ENCODE data around the gene SDHC.

The SDHC gene

GRCh38 chr1:161314201-161314981 is at the start of gene SDHC:
Gene SDHC (plus strand): TSS chr1:161314381. CDS start chr1:161314406, 25 bp downstream.
- DNase-seq: peak; percentile 85 to 97 (median 90)

DNA sequence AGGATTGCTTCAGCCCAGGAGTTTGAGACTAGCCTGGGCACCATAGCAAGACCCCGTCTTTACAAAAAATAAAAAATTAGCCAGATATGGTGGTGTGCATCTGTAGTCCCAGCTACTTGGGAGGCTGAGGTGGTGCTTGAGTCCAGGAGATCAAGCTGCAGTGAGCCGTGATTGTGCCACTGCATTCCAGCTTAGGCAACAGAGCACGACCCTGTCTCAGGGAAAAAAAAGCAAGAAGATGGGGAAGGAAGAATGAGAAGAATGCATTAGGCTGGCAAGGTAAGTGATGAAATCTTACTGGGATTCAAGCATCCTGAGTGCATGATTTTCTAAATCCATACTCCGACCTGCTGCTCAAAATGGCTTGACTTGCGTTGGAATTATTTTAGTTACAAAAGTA is 48.9 kb upstream of the SDHC start:
- no peak for DNase-seq

DNA sequence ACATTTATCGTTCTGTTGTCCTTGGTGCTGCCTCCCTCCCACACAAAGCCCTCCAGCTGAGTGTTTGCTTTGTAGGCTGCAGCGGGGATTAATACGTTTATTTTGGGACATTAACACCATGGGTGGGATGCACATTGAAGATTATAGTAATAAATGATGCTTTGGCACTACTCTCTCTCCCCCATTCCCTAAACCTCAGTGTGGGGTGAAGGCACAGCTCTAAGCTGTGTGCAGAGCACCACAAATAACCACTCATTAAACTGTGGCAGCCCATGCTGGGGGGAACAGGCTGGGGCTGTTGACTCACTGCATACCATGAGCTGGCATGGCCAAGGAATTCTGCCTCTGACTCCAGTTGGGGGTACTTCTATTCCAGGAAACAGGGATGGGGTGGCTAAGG is 48.0 kb upstream of the SDHC start:
- DNase-seq: peak in 2 of 3 experiments; percentile 28 to 68

GRCh38 chr1:161266836-161267235 is 47.3 kb upstream of the SDHC start:
- no peak for DNase-seq

DNA sequence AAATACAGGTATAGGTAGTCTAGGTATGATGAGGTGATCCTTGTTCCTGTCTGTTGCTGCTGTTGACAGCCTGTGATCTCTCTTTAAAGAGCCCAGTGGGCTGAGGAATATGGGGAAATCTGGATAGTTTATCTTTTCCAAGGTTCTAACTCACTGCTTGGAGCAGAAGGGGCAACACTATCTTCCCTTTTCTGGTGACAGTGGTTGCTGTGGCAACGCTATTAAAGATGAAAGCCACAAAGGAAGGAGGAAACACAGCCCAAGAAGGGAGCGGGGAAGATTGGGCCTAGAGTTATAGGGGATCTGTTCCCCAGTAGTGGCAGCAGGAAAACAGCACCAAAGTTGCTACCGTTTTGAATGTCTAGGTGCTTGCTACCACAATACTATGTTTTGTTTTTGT is 46.9 kb upstream of the SDHC start:
- DNase-seq: peak in 1 of 3 experiments; percentile 3

DNA sequence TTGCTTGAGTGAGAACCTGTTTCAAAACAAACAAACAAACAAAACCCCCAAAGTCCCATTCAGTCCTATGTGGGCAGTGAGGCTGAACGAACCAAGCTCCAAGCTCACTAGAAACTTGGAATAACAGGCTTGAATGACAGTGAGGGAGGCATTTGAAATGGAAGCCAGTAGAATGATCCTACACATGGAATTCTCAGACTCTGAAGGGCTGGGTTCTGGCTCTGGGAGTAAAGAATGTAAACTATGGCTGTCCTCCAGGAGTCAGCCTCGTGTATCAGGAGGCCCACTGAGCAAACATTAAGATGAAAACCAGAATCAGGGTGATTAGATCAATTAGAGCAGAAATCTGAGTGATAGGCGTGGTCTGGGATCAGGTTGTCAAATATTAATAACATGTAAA is 40.8 kb upstream of the SDHC start:
- DNase-seq: no peak

GRCh38 chr1:161274874-161275273 is 39.3 kb upstream of the SDHC start:
- no peak for DNase-seq

DNA sequence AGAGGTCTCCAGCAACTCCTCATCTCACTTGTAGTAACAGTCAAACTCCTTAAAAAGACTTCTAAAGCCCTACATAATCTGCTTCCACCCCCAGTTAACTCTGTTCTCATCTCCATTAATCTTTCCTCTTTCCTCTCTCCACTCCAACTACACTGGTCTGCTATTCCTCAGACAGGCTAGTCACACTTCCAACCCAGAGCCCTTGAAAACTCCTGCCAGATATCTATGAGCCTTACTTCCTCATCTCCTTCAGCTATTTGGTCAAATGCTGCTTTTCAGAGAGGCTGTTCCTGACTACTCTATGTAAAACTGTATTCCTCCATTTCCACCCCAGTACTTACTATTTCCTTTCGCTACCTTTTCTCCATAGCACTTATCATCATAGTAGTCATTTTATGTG is 31.2 kb upstream of the SDHC start:
- DNase-seq: no peak

- no peak for DNase-seq
Measured at GRCh38 chr1:161285113-161285512, 29.1 kb upstream of the SDHC start.

DNA sequence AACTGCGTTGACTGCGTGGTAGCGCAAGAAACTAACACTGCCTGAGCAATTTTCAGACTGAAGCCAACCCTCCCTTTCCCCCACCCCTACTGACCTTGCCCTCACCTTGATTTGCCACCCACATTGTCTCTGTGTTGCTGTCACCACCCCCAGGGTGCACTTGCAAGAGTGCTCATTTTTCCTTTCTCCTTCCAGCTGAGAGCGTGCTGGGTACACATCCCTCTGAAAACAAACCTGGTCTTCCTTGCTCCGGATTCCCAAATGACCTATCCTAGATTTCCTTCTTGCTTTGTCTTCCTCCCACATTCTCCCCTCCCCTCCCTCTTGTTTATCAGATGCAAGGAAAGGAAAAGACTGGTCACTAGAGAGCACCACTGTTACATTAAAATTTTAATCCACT is 28.7 kb upstream of the SDHC start:
- peak in 1 of 3 experiments; percentile 40 for DNase-seq

DNA sequence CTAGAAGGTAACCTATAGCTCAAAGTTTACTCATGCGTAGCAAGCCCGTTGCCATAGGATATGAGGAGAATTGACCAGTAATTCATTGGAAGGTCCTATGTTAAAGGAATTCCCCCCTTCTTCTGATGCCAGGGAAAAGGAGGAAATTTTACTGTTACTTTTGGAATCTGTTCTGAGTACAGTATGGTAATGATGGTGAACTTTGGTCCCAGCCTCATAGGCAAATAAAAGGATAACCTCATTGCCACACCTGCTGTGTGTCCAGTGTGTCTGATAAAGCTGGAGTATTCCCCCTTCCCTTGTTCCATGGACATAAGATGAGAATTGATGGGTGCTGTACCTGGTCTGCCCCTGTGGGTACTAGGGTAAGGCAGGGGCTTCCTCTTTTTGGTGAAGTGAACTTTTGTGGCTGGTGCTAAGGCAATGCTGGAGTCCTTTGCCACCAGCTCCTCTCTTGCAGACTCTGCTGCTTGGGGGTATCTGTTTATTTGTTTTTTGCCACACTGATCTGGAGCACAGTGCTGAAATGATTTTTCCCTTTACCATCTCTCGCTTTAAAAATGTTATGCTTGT is 26.6 kb upstream of the SDHC start:
- DNase-seq: no peak

GRCh38 chr1:161290779-161291178 is 23.4 kb upstream of the SDHC start:
- no peak for DNase-seq

GRCh38 chr1:161297415-161297814 is 16.8 kb upstream of the SDHC start:
- no peak for DNase-seq

- DNase-seq: no peak
Measured at GRCh38 chr1:161298116-161298515, 16.1 kb upstream of the SDHC start.

DNA sequence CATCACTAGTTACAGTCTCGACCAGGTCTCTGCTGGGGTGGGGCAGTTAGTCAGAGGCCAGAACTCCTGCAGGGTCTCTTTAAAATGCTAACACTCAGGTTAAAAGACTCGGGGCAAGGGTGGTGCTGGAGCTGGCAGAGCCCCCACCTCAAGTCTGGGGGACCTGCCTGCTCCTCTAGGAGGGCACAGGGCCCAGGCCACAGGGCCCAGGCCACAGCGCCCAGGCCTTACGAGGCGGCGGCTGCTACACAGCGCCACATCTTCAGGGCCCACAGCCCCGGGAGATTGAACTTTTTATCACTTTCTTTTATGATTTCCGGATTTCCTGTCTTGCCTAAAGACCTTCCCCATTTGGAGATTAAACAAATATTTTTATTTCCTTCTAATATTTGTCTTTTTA is 14.8 kb upstream of the SDHC start:
- no peak for DNase-seq

DNA sequence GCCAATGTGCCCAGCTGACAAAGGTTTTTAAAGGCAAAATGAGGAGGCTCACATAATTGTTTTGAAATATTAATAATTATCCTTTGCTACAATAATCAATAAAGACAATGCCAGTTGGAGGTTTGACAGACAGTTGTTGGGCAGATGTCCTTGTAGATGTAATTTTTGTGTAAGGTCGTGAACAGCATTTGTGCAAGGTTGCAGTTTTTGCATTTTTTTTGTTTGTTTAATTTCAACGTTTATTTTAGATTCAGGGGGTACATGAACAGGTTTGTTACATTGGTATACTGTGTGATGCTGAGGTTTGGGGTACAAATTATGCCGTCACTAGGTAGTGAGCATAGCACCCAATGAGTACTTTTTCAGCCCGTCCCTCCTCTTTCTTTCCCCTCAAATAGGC is 13.7 kb upstream of the SDHC start:
- DNase-seq: no peak

GRCh38 chr1:161304927-161305866 is 9.0 kb upstream of the SDHC start:
- peak in 1 of 3 experiments; percentile 38 for DNase-seq

GRCh38 chr1:161305867-161306519 is 8.2 kb upstream of the SDHC start:
- DNase-seq: peak; percentile 87 to 96 (median 91)

GRCh38 chr1:161307230-161307768 is 6.9 kb upstream of the SDHC start:
- peak in 1 of 3 experiments; percentile 3 for DNase-seq

DNA sequence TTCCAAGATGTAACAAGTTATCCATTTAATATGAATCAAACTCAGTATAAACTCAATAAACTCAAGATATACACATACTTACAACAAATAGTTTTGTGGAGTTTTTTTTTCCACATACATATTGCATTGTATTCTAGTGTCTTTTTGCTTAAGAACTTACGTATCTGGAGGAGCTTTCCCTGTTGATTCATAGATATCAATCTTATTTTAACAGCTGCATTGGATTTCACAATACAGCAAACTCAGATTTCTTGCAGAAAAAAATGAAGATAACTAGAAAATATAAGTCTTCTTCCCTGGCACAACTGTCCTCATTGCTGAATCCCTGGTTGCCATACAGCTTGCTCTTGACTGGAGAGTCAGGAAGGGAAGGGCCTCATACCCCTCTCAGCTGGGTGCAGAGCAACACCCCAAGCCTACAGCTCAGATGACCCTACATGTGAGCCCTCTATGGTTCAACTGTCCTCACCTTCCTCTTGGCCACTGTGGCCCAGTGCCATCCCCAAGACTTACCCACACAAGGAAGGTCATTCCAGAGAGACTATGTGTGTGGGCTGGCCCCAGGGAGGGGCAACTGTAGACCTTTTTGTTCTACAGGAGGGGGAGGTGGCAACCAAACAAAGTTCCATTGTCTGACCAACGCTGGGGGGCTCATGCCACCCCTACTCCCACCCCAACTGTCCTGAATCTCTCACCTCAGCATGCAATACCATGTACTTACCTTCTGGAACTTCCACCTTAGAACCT is 6.1 kb upstream of the SDHC start:
- no peak for DNase-seq

GRCh38 chr1:161309868-161310267 is 4.3 kb upstream of the SDHC start, which contains the start of gene MPZ:
Gene MPZ (minus strand): TSS chr1:161309968. CDS start chr1:161309905, 63 bp downstream.
- no peak for DNase-seq

Data from NCI-H1417 (cell line).